Measurements from ENCODE around the gene FAM227A. TPM values are rescaled to one million over a fixed set of nuclear protein-coding genes. Genes with fewer than 3 reads are reported as not detected.
A peak's percentile ranks its signal among the peaks of the same experiment; 100 is the strongest.

FAM227A gene
- total RNA-seq, 2 experiments from 2014 or later, result 0.35 to 0.36 TPM

DNA sequence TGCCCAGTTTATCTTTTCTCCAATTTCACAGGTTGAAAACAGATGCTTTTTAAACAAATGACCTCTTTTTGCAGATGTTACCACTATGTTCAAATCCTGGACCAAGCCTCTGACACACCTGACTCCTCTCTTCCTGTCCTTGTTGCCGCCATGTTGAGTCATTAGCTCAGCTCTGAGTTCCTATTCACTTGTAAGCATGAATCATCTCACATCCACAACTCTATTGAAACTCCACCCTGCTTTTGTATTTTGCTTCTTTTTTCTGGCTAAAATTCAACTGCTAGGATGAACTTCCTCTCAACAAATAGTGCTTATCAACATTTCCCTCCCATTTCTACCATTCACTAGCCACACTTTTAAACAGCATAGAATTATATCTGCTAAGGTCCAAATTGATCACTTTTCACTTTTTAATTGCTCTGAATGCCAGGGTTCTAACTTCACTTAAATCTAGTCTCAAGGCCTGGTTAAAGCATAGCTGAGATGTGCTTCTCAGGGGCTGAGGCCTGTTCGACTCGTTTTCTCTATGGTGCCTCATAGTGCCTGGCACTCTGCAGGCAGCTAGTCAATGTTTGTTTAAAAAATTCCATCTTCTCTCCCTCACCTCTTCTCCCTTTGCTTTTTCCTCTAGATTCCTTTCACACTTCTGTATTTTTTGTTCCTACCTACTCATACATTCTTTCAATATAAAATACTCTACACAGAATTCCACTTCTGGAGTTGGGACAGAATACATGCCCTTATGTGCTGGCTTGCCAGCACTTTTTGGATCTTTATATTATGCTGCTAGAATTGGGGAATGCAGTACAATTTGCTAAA, 40.6 kb upstream of the FAM227A start:
- H3K9me3 Mint-ChIP-seq, result no peaks in the 10 kb centered on the region
- peak overlapping the region; percentile 42 for H3K4me3 Mint-ChIP-seq
- DNase-seq, result peak; percentile 77
- peak overlapping the region; percentile 93 for H3K27ac Mint-ChIP-seq
- no peaks in the 10 kb centered on the region for H3K27me3 Mint-ChIP-seq (ENCODE audit: low read depth)
- CTCF ChIA-PET, result interaction anchor here (0.7 to 5.6 kb wide), 3 partner anchors 15 to 37 kb away, joined by 3 to 33 read pairs (median 3); partner anchors contain the start of gene TOMM22
- H3K36me3 Mint-ChIP-seq (ENCODE audit: low read depth), result peaks cover 32% of the 10 kb centered on the region
- intact Hi-C loops (cut with micrococcal nuclease), result loop anchor here (1.0 to 10.0 kb wide), 2 partner anchors 16 to 808 kb away; partner anchors contain the start of genes MIEF1 and TOMM22
- H3K4me1 Mint-ChIP-seq (ENCODE audit: low read depth), result peaks cover 63% of the 10 kb centered on the region

GRCh38 chr22:38694940-38695339, 38.7 kb upstream of the FAM227A start:
- CTCF ChIA-PET, result interaction anchor here (0.7 to 5.6 kb wide), 2 partner anchors 13 to 390 kb away, joined by 4 to 33 read pairs; partner anchors contain the start of gene TOMM22
- no peak for DNase-seq
- no peak overlapping the region for H3K4me3 Mint-ChIP-seq

GRCh38 chr22:38694049-38694448, 37.9 kb upstream of the FAM227A start:
- no peaks in the 10 kb centered on the region for H3K9me3 Mint-ChIP-seq
- H3K27me3 Mint-ChIP-seq (ENCODE audit: low read depth), result no peaks in the 10 kb centered on the region
- peaks cover 31% of the 10 kb centered on the region for H3K36me3 Mint-ChIP-seq (ENCODE audit: low read depth)
- CTCF ChIA-PET, result no interaction called here
- no peak for DNase-seq
- no peak overlapping the region for H3K27ac Mint-ChIP-seq
- intact Hi-C loops (cut with micrococcal nuclease), result loop anchor here (10.0 kb wide), 1 partner anchor 811 kb away; the partner anchor contains the start of gene MIEF1
- no peak overlapping the region for H3K4me3 Mint-ChIP-seq
- peaks cover 54% of the 10 kb centered on the region for H3K4me1 Mint-ChIP-seq (ENCODE audit: low read depth)

More at GRCh38 chr22:38694940-38695339, 38.7 kb upstream of the FAM227A start:
- H3K27ac Mint-ChIP-seq, result peak overlapping the region; percentile 7
- H3K9me3 Mint-ChIP-seq, result no peaks in the 10 kb centered on the region
- peaks cover 61% of the 10 kb centered on the region for H3K4me1 Mint-ChIP-seq (ENCODE audit: low read depth)
- H3K27me3 Mint-ChIP-seq (ENCODE audit: low read depth), result no peaks in the 10 kb centered on the region
- intact Hi-C loops (cut with micrococcal nuclease), result loop anchor here (10.0 kb wide), 1 partner anchor 810 kb away; the partner anchor contains the start of gene MIEF1
- H3K36me3 Mint-ChIP-seq (ENCODE audit: low read depth), result peaks cover 36% of the 10 kb centered on the region

GRCh38 chr22:38689651-38690050, 33.5 kb upstream of the FAM227A start:
- Mint-ChIP-seq H3K4me3 (no peak overlapping the region), H3K27ac (no peak overlapping the region), H3K4me1 (ENCODE audit: low read depth) (peaks cover 12% of the 10 kb centered on the region), H3K36me3 (ENCODE audit: low read depth) (peaks cover 24% of the 10 kb centered on the region), H3K9me3 (no peaks in the 10 kb centered on the region), H3K27me3 (ENCODE audit: low read depth) (no peaks in the 10 kb centered on the region)
- CTCF ChIA-PET, result no interaction called here
- intact Hi-C loops (cut with micrococcal nuclease), result loop anchor here (10.0 kb wide), 1 partner anchor 815 kb away; the partner anchor contains the start of gene MIEF1
- DNase-seq, result no peak

DNA sequence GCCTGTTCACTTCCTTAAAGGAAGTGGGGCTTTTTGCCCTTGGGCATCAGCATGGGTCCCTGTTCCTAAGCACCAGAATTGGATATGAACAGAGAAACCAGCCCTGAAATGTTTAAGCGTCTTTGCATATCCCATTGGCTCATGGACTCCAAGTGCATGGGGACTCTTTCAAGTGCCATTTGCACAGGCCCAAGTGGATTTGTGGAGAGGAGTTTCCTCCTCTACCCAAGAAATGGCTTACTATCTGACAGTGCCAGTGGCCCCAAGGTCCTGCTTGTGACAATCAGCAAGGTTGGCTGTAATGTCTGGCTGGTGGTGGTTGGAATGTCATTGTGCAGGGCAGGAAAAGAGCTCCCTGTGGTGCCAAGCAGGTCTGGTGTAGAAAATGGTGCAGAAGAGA, 29.6 kb upstream of the FAM227A start:
- H3K27me3 Mint-ChIP-seq (ENCODE audit: low read depth), result no peaks in the 10 kb centered on the region
- H3K27ac Mint-ChIP-seq, result no peak overlapping the region
- H3K4me3 Mint-ChIP-seq, result no peak overlapping the region
- intact Hi-C loops (cut with micrococcal nuclease), result no loop called here
- CTCF ChIA-PET, result no interaction called here
- no peaks in the 10 kb centered on the region for H3K9me3 Mint-ChIP-seq
- peaks cover 35% of the 10 kb centered on the region for H3K36me3 Mint-ChIP-seq (ENCODE audit: low read depth)
- H3K4me1 Mint-ChIP-seq (ENCODE audit: low read depth), result peaks cover 21% of the 10 kb centered on the region
- DNase-seq, result no peak

DNA sequence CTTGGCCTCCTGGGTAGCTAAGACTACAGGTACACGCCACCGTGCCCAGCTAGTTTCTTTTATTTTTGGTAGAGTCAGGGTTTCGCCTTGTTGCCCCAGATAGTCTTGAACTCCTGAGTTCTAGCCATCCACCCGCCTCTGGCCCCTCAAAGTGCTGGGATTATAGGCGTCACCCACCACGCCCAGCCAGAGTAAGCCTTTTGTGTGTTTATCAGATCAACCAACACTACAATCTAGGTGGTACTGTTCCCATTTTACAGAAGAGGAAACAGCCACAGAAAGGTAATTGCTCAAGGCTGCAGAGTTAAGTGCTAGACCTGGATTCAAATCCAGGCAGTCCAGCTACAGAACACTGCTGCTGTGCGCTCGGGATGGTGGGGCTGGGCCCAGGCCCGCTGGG, 28.7 kb upstream of the FAM227A start:
- Mint-ChIP-seq H3K4me1 (ENCODE audit: low read depth) (peaks cover 21% of the 10 kb centered on the region), H3K9me3 (no peaks in the 10 kb centered on the region), H3K27me3 (ENCODE audit: low read depth) (no peaks in the 10 kb centered on the region), H3K27ac (no peak overlapping the region), H3K4me3 (no peak overlapping the region), H3K36me3 (ENCODE audit: low read depth) (peaks cover 35% of the 10 kb centered on the region)
- intact Hi-C loops (cut with micrococcal nuclease), result no loop called here
- DNase-seq, result no peak
- CTCF ChIA-PET, result interaction anchor here (1.8 kb wide), 1 partner anchor 14 kb away, joined by 7 read pairs; no protein-coding TSS in a partner anchor

DNA sequence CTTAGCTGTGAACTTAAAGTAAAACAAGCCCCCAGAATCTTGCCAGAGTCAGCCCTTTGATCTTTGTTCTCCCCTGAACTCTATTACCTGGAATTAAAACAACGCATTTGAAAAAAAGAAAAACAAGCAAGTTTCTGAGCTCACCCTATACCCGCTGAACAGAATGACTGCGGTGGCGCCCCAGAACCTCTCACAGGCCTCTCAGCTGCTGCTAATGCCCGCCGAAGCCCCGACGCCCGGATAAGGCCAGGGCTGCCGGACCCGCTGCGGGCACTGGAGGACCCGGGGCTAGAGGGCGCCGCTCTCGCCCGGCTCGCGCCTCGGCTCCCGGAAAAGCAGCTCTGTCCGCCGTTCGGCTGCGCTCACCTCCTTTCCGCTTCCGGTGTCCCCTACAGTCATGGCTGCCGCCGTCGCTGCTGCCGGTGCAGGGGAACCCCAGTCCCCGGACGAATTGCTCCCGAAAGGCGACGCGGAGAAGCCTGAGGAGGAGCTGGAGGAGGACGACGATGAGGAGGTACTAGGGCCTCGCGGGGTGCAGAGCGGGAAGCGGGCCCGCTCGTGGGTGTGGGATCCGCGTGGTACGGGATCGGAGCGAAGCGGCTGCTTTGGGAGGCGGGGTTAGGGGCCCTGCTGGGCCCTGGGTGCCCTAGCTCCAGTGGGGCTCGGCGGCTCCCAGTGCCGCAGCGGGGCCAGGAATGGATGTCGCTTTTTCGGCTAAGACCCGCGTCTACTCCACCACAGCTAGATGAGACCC, 25.6 kb upstream of the FAM227A start, which contains the start of gene TOMM22:
Gene TOMM22 (plus strand): TSS at position 376 of the 754 bp plus-strand sequence. CDS start 22 bp downstream, at position 398.
- Mint-ChIP-seq H3K4me1 (ENCODE audit: low read depth) (peaks cover 21% of the 10 kb centered on the region), H3K27ac (peak within 1 kb of the TSS; percentile 93), H3K9me3 (no peaks in the 10 kb centered on the region), H3K4me3 (peak within 1 kb of the TSS; percentile 91), H3K27me3 (ENCODE audit: low read depth) (no peaks in the 10 kb centered on the region), H3K36me3 (ENCODE audit: low read depth) (peaks cover 30% of the 10 kb centered on the region)
- CTCF ChIA-PET, result interaction anchor here (0.6 to 2.3 kb wide), 15 partner anchors 10 to 1038 kb away, joined by 3 to 33 read pairs (median 3); partner anchors contain the start of gene GTPBP1
- peak; percentile 89 for DNase-seq
- intact Hi-C loops (cut with micrococcal nuclease), result loop anchor here (1.0 kb wide), 3 partner anchors 15 to 25 kb away; partner anchors contain the start of genes CBY1, FAM227A and GTPBP1

- Mint-ChIP-seq H3K4me1 (ENCODE audit: low read depth) (no peaks in the 10 kb centered on the region), H3K9me3 (no peaks in the 10 kb centered on the region), H3K36me3 (ENCODE audit: low read depth) (peaks cover 14% of the 10 kb centered on the region), H3K27ac (no peak overlapping the region), H3K27me3 (ENCODE audit: low read depth) (no peaks in the 10 kb centered on the region), H3K4me3 (no peak overlapping the region)
- no peak for DNase-seq
- CTCF ChIA-PET, result interaction anchor here (0.5 kb wide), 1 partner anchor 236 kb away, joined by 3 read pairs; no protein-coding TSS in a partner anchor
- intact Hi-C loops (cut with micrococcal nuclease), result no loop called here
Measured at GRCh38 chr22:38675833-38676232, 19.6 kb upstream of the FAM227A start.

DNA sequence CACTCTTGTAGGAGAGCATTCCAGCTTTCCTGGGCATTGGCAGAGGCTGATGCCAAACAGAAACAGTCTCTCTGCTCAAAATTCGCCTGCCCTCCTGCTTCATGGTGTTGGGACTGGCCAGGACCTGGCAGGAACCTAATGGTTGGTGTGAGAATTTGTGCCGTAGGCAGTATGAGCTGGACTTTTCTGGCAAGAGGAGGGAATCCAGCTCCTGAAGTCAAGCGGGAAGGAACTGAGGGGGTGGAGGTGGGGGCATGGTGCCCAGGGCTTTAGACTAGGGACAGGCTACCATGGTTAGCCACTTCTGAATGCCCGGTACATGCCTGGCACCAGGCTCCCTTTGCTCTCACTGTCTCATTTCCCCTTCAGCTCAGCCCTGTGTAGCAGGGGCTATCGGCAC, 18.7 kb upstream of the FAM227A start:
- no peak overlapping the region for H3K27ac Mint-ChIP-seq
- CTCF ChIA-PET, result no interaction called here
- no peaks in the 10 kb centered on the region for H3K4me1 Mint-ChIP-seq (ENCODE audit: low read depth)

DNA sequence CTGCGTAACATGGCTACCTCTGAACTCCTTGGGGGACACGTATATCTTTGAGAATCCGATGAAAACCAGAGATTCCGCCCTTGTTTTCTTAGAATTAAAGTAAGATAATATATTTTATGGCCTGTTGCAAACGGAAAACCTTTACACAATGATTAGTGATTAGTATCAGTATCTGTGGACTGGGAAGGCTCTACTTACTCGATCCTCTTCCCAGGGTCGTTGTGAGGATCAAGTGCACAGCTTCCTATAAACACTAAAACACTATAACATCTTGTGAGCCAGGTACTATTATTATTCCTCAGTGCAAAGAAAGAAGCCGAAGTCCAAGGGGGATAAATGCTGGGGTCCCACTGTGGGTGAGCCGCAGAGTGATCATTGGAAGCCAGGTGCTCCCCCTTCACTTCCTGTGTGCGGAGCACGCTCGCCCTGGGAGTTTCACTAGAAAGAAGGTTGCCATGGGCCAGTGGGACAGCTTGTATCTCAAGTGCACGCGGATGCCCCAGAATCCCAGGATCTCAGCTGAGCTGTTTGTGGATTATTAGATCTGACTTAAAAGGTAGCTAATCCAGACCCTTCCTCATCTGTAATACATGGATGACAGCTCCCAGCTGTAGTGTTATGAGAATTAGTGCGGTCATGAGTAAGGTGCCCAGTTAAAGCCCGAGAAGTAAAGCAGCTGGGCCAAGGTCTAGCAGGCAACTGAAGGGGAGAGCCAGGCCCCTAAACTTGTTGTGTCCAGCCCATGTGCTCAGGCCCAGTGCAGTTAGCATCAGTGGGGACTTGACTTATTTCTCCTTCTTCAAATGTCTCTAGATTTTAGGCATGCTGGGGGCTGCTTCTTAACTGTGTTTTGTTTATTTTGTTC, 1.1 kb upstream of the FAM227A start:
- H3K27ac Mint-ChIP-seq, result peak overlapping the region; percentile 95
- H3K4me1 Mint-ChIP-seq (ENCODE audit: low read depth), result peaks cover 14% of the 10 kb centered on the region
- no peaks in the 10 kb centered on the region for H3K27me3 Mint-ChIP-seq (ENCODE audit: low read depth)
- intact Hi-C loops (cut with micrococcal nuclease), result loop anchor here (2.0 kb wide), 1 partner anchor 86 kb away; the partner anchor contains the start of gene DMC1
- CTCF ChIA-PET, result interaction anchor here (0.8 kb wide), 1 partner anchor 24 kb away, joined by 3 read pairs; the partner anchor contains the start of gene TOMM22
- no peaks in the 10 kb centered on the region for H3K9me3 Mint-ChIP-seq
- peak; percentile 66 for DNase-seq
- no peaks in the 10 kb centered on the region for H3K36me3 Mint-ChIP-seq (ENCODE audit: low read depth)
- peak overlapping the region; percentile 87 for H3K4me3 Mint-ChIP-seq

More for the DNA sequence above, 18.7 kb upstream of the FAM227A start:
- Mint-ChIP-seq H3K9me3 (no peaks in the 10 kb centered on the region), H3K36me3 (ENCODE audit: low read depth) (peaks cover 14% of the 10 kb centered on the region), H3K4me3 (no peak overlapping the region), H3K27me3 (ENCODE audit: low read depth) (no peaks in the 10 kb centered on the region)
- intact Hi-C loops (cut with micrococcal nuclease), result no loop called here
- DNase-seq, result no peak

- CTCF ChIA-PET, result no interaction called here
- Mint-ChIP-seq H3K9me3 (no peaks in the 10 kb centered on the region), H3K27ac (peak overlapping the region; percentile 24), H3K27me3 (ENCODE audit: low read depth) (no peaks in the 10 kb centered on the region), H3K36me3 (ENCODE audit: low read depth) (no peaks in the 10 kb centered on the region), H3K4me1 (ENCODE audit: low read depth) (peaks cover 14% of the 10 kb centered on the region), H3K4me3 (peak overlapping the region; percentile 87)
- intact Hi-C loops (cut with micrococcal nuclease), result loop anchor here (1.0 to 2.0 kb wide), 4 partner anchors 26 to 257 kb away; partner anchors contain the start of genes DMC1, GTPBP1 and TOMM22
- no peak for DNase-seq
Measured at GRCh38 chr22:38655519-38656255, 505 bp downstream of the FAM227A start.
